AG04449 (cell line): Measurements from ENCODE around the gene SYNDIG1.

Experiments used
- CTCF ChIA-PET: fragments of 350-600 bp; formaldehyde crosslinking; extraction: SDS; loops from one replicate; lab custom pipeline; 2021; ENCODE audit warnings: antibody characterized with exemption; lab: Yijun Ruan, JAX
- POLR2A ChIA-PET: fragments of 400-600, 350-600 bp; formaldehyde crosslinking; extraction: SDS; loops from one replicate; lab custom pipeline; 2020; ENCODE audit warnings: antibody characterized with exemption, inconsistent platforms; lab: Yijun Ruan, JAX
- DNase-seq: peaks from one replicate; pipeline ENCODE4 v3.0.0-alpha.2; 2010; ENCODE audit warnings: low read depth, low spot score
- H3K4me3 ChIP-seq: 2 replicates; pipeline ENCODE4 v1.5.1; 2011; ENCODE audit warnings: low read depth, mild to moderate bottlenecking, control low read depth, low read length
- TF ChIP-seq, protein P1 (sequence below): IDR thresholded peaks from one replicate; pipeline ENCODE4 v1.5.1; 2011; ENCODE audit warnings: mild to moderate bottlenecking, moderate library complexity, low read length, control low read depth, inconsistent platforms; ENCODE audit not compliant: insufficient read depth; ENCODE audit errors: missing control alignments

Gene SYNDIG1

GRCh38 chr20:24615353-24615752 lies 145.9 kb downstream of the SYNDIG1 start:
- DNase-seq, result no peak
- ChIA-PET POLR2A (no interaction called here), CTCF (no interaction called here)
- TF ChIP-seq, protein P1, sequence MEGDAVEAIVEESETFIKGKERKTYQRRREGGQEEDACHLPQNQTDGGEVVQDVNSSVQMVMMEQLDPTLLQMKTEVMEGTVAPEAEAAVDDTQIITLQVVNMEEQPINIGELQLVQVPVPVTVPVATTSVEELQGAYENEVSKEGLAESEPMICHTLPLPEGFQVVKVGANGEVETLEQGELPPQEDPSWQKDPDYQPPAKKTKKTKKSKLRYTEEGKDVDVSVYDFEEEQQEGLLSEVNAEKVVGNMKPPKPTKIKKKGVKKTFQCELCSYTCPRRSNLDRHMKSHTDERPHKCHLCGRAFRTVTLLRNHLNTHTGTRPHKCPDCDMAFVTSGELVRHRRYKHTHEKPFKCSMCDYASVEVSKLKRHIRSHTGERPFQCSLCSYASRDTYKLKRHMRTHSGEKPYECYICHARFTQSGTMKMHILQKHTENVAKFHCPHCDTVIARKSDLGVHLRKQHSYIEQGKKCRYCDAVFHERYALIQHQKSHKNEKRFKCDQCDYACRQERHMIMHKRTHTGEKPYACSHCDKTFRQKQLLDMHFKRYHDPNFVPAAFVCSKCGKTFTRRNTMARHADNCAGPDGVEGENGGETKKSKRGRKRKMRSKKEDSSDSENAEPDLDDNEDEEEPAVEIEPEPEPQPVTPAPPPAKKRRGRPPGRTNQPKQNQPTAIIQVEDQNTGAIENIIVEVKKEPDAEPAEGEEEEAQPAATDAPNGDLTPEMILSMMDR, result no peak
- no peak overlapping the region for H3K4me3 ChIP-seq

- POLR2A ChIA-PET, result no interaction called here
- TF ChIP-seq, protein P1, result no peak
- no peak for DNase-seq
- CTCF ChIA-PET, result no interaction called here
- H3K4me3 ChIP-seq, result no peak overlapping the region
Observed at GRCh38 chr20:24616258-24617079, 147.0 kb downstream of the SYNDIG1 start.

- TF ChIP-seq, protein P1, result no peak
- no peak for DNase-seq
- H3K4me3 ChIP-seq, result no peak overlapping the region
- ChIA-PET CTCF (no interaction called here), POLR2A (no interaction called here)
Observed at GRCh38 chr20:24617080-24617432, 147.6 kb downstream of the SYNDIG1 start.

DNA sequence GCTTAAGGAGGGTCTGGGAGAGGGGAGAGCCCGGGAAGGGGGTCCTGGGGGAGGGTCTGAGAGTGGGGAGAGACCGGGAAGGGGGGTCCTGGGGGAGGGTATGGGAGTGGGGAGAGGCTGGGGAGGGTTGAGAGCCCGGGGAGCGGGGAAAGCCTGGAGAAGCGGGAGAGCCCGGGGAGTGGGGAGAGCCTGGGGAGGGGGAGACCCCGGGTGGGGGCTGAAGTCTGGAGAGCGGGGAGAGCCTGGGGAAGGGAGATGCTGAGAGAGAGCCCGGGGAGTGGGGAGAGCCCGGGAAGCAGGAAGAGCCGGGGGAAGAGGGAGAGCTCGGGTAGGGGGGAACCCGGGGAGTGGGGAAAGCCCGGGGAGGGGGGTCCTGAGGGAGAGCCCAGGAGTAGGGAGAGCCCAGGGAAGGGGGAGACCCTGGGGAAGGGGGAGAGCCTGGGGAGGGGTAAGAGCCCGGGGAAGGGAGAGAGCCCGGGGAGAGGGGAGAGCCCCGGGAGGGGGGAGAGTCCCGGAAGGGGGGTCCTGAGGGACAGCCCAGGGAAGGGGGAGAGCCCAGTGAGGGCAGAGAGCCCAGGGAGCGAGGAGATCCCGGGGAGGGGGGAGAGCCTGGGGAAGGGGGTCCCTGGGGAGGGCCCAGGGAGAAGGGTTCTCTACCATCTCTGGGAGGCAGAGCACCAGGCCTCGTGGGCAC lies 148.5 kb downstream of the SYNDIG1 start:
- no peak overlapping the region for H3K4me3 ChIP-seq
- POLR2A ChIA-PET, result no interaction called here
- CTCF ChIA-PET, result no interaction called here
- TF ChIP-seq, protein P1, result no peak
- no peak for DNase-seq

DNA sequence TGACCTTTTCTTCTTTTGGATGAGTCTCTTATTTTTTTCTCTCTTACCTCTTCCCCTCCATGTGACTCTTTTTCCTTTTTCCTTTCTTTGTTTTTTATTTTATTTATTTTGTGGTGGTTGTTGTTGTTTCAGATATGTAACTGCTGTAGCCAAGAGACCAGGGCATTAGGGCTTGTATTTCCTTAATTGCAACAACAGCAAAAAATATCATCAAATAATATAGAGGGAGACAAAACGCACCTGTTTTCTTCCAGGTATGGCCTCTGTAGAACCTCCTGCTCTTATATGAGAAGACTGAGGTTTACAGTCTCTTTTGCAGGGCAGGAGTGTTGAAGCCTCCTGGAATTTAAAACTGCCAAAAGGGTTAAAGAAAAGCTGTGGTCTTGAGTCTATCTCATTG lies 149.3 kb downstream of the SYNDIG1 start:
- no peak overlapping the region for H3K4me3 ChIP-seq
- no peak for DNase-seq
- CTCF ChIA-PET, result no interaction called here
- POLR2A ChIA-PET, result no interaction called here
- TF ChIP-seq, protein P1, result no peak

GRCh38 chr20:24619212-24619611 lies 149.8 kb downstream of the SYNDIG1 start:
- TF ChIP-seq, protein P1, result no peak
- DNase-seq, result no peak
- ChIA-PET CTCF (interaction anchor here (0.8 to 1.5 kb wide), 3 partner anchors 8 to 155 kb away, joined by 3 read pairs; no protein-coding TSS in a partner anchor), POLR2A (no interaction called here)
- no peak overlapping the region for H3K4me3 ChIP-seq
